Calu3 (cell line): ENCODE data around the gene PRKAR2B. TPM values are rescaled to one million over a fixed set of nuclear protein-coding genes. Genes with fewer than 3 reads are reported as not detected.

Experiments
- BruUV-seq: library from RNA; stranded (reverse); fragments of 400-500 nt; replicated peaks from 2 replicates; lab custom pipeline; 2021; lab: Mats Ljungman, UMichigan
- CTCF ChIA-PET: fragments of 300-600 bp; sonication (Branson Sonifier 250); formaldehyde crosslinking; loops from one replicate; lab custom pipeline; 2022; ENCODE audit warnings: antibody characterized with exemption; lab: Charles Lee
- DNase-seq: peaks from one replicate; pipeline ENCODE4 v3.0.0; 2022
- H3K27ac Mint-ChIP-seq: one replicate; pipeline ENCODE4 v1.8.0; 2022; ENCODE audit warnings: mixed read lengths; ENCODE audit not compliant: unreplicated experiment
- H3K27me3 Mint-ChIP-seq: one replicate; pipeline ENCODE4 v1.8.0; 2022; ENCODE audit warnings: mixed read lengths; ENCODE audit not compliant: unreplicated experiment
- H3K36me3 Mint-ChIP-seq: one replicate; pipeline ENCODE4 v1.8.0; 2022; ENCODE audit warnings: mild to moderate bottlenecking, moderate library complexity, mixed read lengths; ENCODE audit not compliant: insufficient read depth, unreplicated experiment
- H3K4me1 Mint-ChIP-seq: one replicate; pipeline ENCODE4 v1.8.0; 2022; ENCODE audit warnings: mild to moderate bottlenecking, low read depth, mixed read lengths; ENCODE audit not compliant: unreplicated experiment
- H3K4me3 Mint-ChIP-seq: one replicate; pipeline ENCODE4 v1.8.0; 2022; ENCODE audit warnings: mild to moderate bottlenecking, low read depth, moderate library complexity, mixed read lengths; ENCODE audit not compliant: unreplicated experiment
- H3K9me3 Mint-ChIP-seq: one replicate; pipeline ENCODE4 v1.8.0; 2022; ENCODE audit warnings: low read depth, mixed read lengths; ENCODE audit not compliant: unreplicated experiment
- CTCF ChIP-seq: fragments of 200-600 bp; IDR thresholded peaks from one replicate; pipeline ENCODE4 v1.8.0; 2022; ENCODE audit warnings: antibody characterized with exemption; ENCODE audit not compliant: unreplicated experiment
- intact Hi-C: fragments of 100-400 bp; cut with micrococcal nuclease; formaldehyde crosslinking; loops from one replicate; pipeline ENCODE4 v1.10.0; 2022; ENCODE audit not compliant: unreplicated experiment
- total RNA-seq: library from RNA; stranded (reverse); gene quantifications from 2 replicates; pipeline ENCODE4 v1.2.3, GENCODE V29; 2022

Gene PRKAR2B
- total RNA-seq, 1 experiment from 2014 or later: 3.1 TPM

- DNase-seq: no peak
- intact Hi-C loops: no loop called here
- Mint-ChIP-seq H3K9me3 (no peaks in the 10 kb centered on the region), H3K36me3 (no peaks in the 10 kb centered on the region), H3K4me1 (no peaks in the 10 kb centered on the region), H3K27me3 (no peaks in the 10 kb centered on the region), H3K27ac (no peak overlapping the region), H3K4me3 (no peak overlapping the region)
- no peak for TF ChIP-seq CTCF
- CTCF ChIA-PET: no interaction called here
- no TSS peak for BruUV-seq
These were observed 43.0 kb upstream of the PRKAR2B start for GRCh38 chr7:107001490-107001889.

GRCh38 chr7:107002126-107002525, 42.4 kb upstream of the PRKAR2B start:
- CTCF ChIA-PET: no interaction called here
- intact Hi-C loops: no loop called here
- no peak for TF ChIP-seq CTCF
- Mint-ChIP-seq H3K4me1 (no peaks in the 10 kb centered on the region), H3K27me3 (no peaks in the 10 kb centered on the region), H3K27ac (no peak overlapping the region), H3K4me3 (no peak overlapping the region), H3K9me3 (no peaks in the 10 kb centered on the region), H3K36me3 (no peaks in the 10 kb centered on the region)
- BruUV-seq: no TSS peak
- DNase-seq: no peak

GRCh38 chr7:107002529-107002998, 41.9 kb upstream of the PRKAR2B start:
- no TSS peak for BruUV-seq
- H3K4me3 Mint-ChIP-seq: no peak overlapping the region
- DNase-seq: no peak
- no peaks in the 10 kb centered on the region for H3K4me1 Mint-ChIP-seq
- no peaks in the 10 kb centered on the region for H3K36me3 Mint-ChIP-seq
- TF ChIP-seq CTCF: no peak
- intact Hi-C loops: no loop called here
- H3K27me3 Mint-ChIP-seq: no peaks in the 10 kb centered on the region
- CTCF ChIA-PET: no interaction called here
- no peaks in the 10 kb centered on the region for H3K9me3 Mint-ChIP-seq
- H3K27ac Mint-ChIP-seq: no peak overlapping the region

DNA sequence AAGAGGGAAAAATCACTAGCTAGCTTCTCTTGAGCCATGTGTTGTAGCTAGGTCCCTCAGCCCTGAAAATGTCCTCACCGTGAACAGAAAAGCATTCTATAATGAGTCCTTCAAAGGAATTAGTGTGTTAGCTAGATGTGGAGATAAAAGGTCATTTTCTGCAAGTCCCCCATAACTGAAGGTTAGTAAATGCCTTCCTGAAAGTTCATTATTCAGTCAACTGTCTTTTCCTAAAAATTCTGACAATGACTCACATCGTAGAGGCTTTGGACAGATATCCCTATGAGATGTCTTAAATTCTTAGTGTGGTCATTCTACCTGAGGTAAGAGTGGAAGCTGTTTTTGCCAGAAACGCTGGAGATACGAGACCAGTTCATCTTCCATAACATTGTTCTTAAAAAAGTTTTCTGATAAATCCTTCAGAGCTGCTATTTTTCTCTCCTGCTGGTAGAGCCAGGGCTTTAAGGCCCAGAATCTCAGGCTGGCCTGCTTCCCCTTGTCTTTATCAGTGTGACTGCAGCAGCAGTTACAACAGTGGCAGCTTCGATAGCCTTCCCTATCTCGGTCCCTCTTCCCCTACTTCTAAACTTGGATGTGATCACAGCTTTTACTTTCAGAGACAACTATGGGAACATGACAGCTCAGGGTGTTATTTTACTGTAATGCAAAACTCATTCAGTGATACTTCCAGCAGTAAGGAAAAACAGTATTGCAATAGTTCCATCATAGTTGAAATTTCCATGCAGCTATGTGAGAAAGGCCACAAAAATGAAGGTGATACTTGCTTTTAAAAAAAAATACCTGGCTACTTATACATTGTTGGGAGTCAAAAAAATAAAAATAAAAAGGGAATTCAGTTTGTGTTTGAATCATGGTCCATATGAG, 37.3 kb upstream of the PRKAR2B start:
- no peak for TF ChIP-seq CTCF
- H3K9me3 Mint-ChIP-seq: no peaks in the 10 kb centered on the region
- no TSS peak for BruUV-seq
- CTCF ChIA-PET: no interaction called here
- no peak overlapping the region for H3K27ac Mint-ChIP-seq
- H3K27me3 Mint-ChIP-seq: no peaks in the 10 kb centered on the region
- no peak for DNase-seq
- intact Hi-C loops: no loop called here
- H3K4me1 Mint-ChIP-seq: no peaks in the 10 kb centered on the region
- H3K36me3 Mint-ChIP-seq: no peaks in the 10 kb centered on the region
- H3K4me3 Mint-ChIP-seq: no peak overlapping the region
